IMR-90 (cell line): Measurements from ENCODE around the gene NEDD1. TPM values are rescaled to one million over a fixed set of nuclear protein-coding genes. Genes with fewer than 3 reads are reported as not detected.

Source experiments
- ATAC-seq: fragments of 200-7000 bp; cut with Tn5 transposase; 2 replicates; pipeline ENCODE4 v1.9.1; 2020; ENCODE audit warnings: low read depth, mild to moderate bottlenecking, moderate library complexity
- BruUV-seq: library from RNA; stranded (reverse); fragments of 400-500 nt; replicated peaks from 2 replicates; lab custom pipeline; 2021; lab: Mats Ljungman, UMichigan
- CTCF ChIA-PET: fragments of 300-600 bp; formaldehyde crosslinking; extraction: SDS; loops from one replicate; lab custom pipeline; 2021; ENCODE audit warnings: antibody characterized with exemption; lab: Yijun Ruan, JAX
- POLR2A ChIA-PET: fragments of 300-600 bp; sonication (Branson Sonifier 250); formaldehyde crosslinking; loops from one replicate; lab custom pipeline; 2022; ENCODE audit warnings: antibody characterized with exemption; ENCODE audit not compliant: unreplicated experiment; lab: Charles Lee
- DNase-seq: peaks from one replicate; pipeline ENCODE4 v3.0.0; 2013
- H2AFZ ChIP-seq: replicated peaks from 2 replicates; pipeline ENCODE3; 2013; ENCODE audit warnings: low read length, mild to moderate bottlenecking; ENCODE audit not compliant: poor library complexity
- H2AK5ac ChIP-seq: 2 replicates; pipeline ENCODE4 v1.6.1; 2013; ENCODE audit warnings: low read depth, low read length, inconsistent platforms
- H2AK9ac ChIP-seq: replicated peaks from 2 replicates; pipeline ENCODE3; 2013; ENCODE audit warnings: mild to moderate bottlenecking, low read depth, low read length, moderate library complexity; ENCODE audit not compliant: poor library complexity
- H2BK120ac ChIP-seq: 2 replicates; pipeline ENCODE4 v1.6.1; 2013; ENCODE audit warnings: low read depth, low read length, inconsistent platforms
- H2BK15ac ChIP-seq: 3 replicates; pipeline ENCODE4 v1.6.1; 2013; ENCODE audit warnings: low read depth, low read length, inconsistent platforms
- H2BK20ac ChIP-seq: 2 replicates; pipeline ENCODE4 v1.6.1; 2013; ENCODE audit warnings: low read depth, mild to moderate bottlenecking, inconsistent platforms, low read length, moderate library complexity
- H2BK5ac ChIP-seq: 2 replicates; pipeline ENCODE4 v1.6.1; 2013; ENCODE audit warnings: mild to moderate bottlenecking, low read depth, low read length, inconsistent platforms; ENCODE audit not compliant: poor library complexity, severe bottlenecking
- H3K14ac ChIP-seq: replicated peaks from 2 replicates; pipeline ENCODE4 v1.6.1; 2013; ENCODE audit warnings: low read depth, low read length, inconsistent platforms
- H3K18ac ChIP-seq: 2 replicates; pipeline ENCODE4 v1.6.1; 2013; ENCODE audit warnings: low read depth, low read length, control low read depth
- H3K23ac ChIP-seq: 2 replicates; pipeline ENCODE4 v1.6.1; 2013; ENCODE audit warnings: low read depth, low read length, inconsistent platforms
- H3K27ac ChIP-seq: 2 replicates; pipeline ENCODE4 v1.5.1; 2013; ENCODE audit warnings: mild to moderate bottlenecking, control low read depth, low read length; ENCODE audit not compliant: insufficient read depth
- H3K27me3 ChIP-seq: 2 replicates; pipeline ENCODE4 v1.6.1; 2013; ENCODE audit warnings: low read length; ENCODE audit not compliant: control insufficient read depth, insufficient read depth
- H3K36me3 ChIP-seq: 2 replicates; pipeline ENCODE4 v1.6.1; 2013; ENCODE audit warnings: low read length, mixed read lengths; ENCODE audit not compliant: control insufficient read depth, insufficient read depth
- H3K4ac ChIP-seq: 2 replicates; pipeline ENCODE4 v1.6.1; 2013; ENCODE audit warnings: low read depth, low read length, inconsistent platforms
- H3K4me1 ChIP-seq: 2 replicates; pipeline ENCODE4 v1.6.1; 2013; ENCODE audit warnings: low read length, mixed read lengths; ENCODE audit not compliant: control insufficient read depth, insufficient read depth
- H3K4me2 ChIP-seq: 2 replicates; pipeline ENCODE4 v1.6.1; 2013; ENCODE audit warnings: low read depth, mild to moderate bottlenecking, control low read depth, low read length, moderate library complexity
- H3K4me3 ChIP-seq: 2 replicates; pipeline ENCODE4 v1.5.1; 2013; ENCODE audit warnings: low read depth, mild to moderate bottlenecking, control low read depth, low read length, moderate library complexity; ENCODE audit not compliant: insufficient read depth
- H3K56ac ChIP-seq: 2 replicates; pipeline ENCODE4 v1.6.1; 2013; ENCODE audit warnings: low read length, inconsistent platforms; ENCODE audit not compliant: insufficient read depth; ENCODE audit errors: extremely low read depth
- H3K79me1 ChIP-seq, 2 experiments: 2 replicates each; pipeline ENCODE4 v1.6.1; 2013; ENCODE audit warnings: low read length in 2 of 2, inconsistent platforms in 1 of 2, low read depth in 1 of 2
- H3K9ac ChIP-seq: 2 replicates; pipeline ENCODE4 v1.6.1; 2013; ENCODE audit warnings: low read depth, low read length, control low read depth
- H3K9me1 ChIP-seq: 2 replicates; pipeline ENCODE4 v1.6.1; 2013; ENCODE audit warnings: low read length, inconsistent platforms; ENCODE audit not compliant: insufficient read depth
- H3K9me3 ChIP-seq: 2 replicates; pipeline ENCODE4 v1.6.1; 2013; ENCODE audit warnings: low read length; ENCODE audit not compliant: control insufficient read depth, insufficient read depth
- H4K20me1 ChIP-seq: 2 replicates; pipeline ENCODE4 v1.6.1; 2013; ENCODE audit warnings: low read length, inconsistent platforms; ENCODE audit not compliant: insufficient read depth
- H4K5ac ChIP-seq: 2 replicates; pipeline ENCODE4 v1.6.1; 2013; ENCODE audit warnings: mild to moderate bottlenecking, low read depth, low read length, control low read depth
- H4K8ac ChIP-seq, 2 experiments: 2 replicates each; pipeline ENCODE4 v1.6.1; 2013; ENCODE audit warnings: low read depth in 2 of 2, low read length in 2 of 2, control low read depth in 1 of 2, inconsistent platforms in 1 of 2
- H4K91ac ChIP-seq: 2 replicates; pipeline ENCODE4 v1.6.1; 2013; ENCODE audit warnings: low read depth, low read length, inconsistent platforms; ENCODE audit not compliant: insufficient read depth
- MAFK ChIP-seq: IDR thresholded peaks from 2 replicates; pipeline ENCODE4 v1.6.1; 2012; ENCODE audit warnings: low read depth, low read length, improper control_type of control experiment
- POLR2A ChIP-seq: IDR thresholded peaks from 2 replicates; pipeline ENCODE4 v1.6.1; 2012; ENCODE audit warnings: mild to moderate bottlenecking, low read depth, low read length
- RCOR1 ChIP-seq: IDR thresholded peaks from 2 replicates; pipeline ENCODE4 v1.6.1; 2012; ENCODE audit warnings: mild to moderate bottlenecking, low read length, improper control_type of control experiment; ENCODE audit not compliant: insufficient replicate concordance
- WGBS, 2 experiments: methylation state at CpG; one replicate each; pipeline versions ENCODE4 v1.1.5 to v1.1.7; 2013; ENCODE audit warnings: missing lambda C conversion rate in 2 of 2; ENCODE audit not compliant: insufficient read length in 1 of 2; ENCODE audit errors: extremely low coverage in 2 of 2; 5-methylcytosine and 5-hydroxymethylcytosine counted together
- dilution Hi-C: fragments of 300-500 bp; cut with HindIII; formaldehyde crosslinking; loops from one replicate; pipeline ENCODE4 v1.14.3; 2018; ENCODE audit warnings: low sequenced_read_pairs; ENCODE audit not compliant: unreplicated experiment
- in situ Hi-C: fragments of 300-500 bp; cut with MboI; formaldehyde crosslinking; loops from 3 replicates; pipeline ENCODE4 v1.14.3; 2019; ENCODE audit warnings: low sequenced_read_pairs, inconsistent platforms, mixed read lengths
- intact Hi-C: fragments of 100-400 bp; cut with micrococcal nuclease; formaldehyde crosslinking; loops from 2 replicates; pipeline ENCODE4 v1.10.0; 2022
- polyA plus RNA-seq, 3 experiments: library from polyadenylated mRNA; depleted of rRNA; stranded (reverse); fragments of >200 nt; gene quantifications; 2 replicates each; pipeline ENCODE4 v1.2.3, GENCODE V29; 2012; ENCODE audit warnings: low replicate concordance in 1 of 3
- total RNA-seq: library from RNA; depleted of rRNA; stranded (reverse); fragments of >200 nt; gene quantifications from 2 replicates; pipeline ENCODE4 v1.2.3, GENCODE V29; 2012
- TF ChIP-seq, protein P1 (sequence below): fragments of 150-350 bp; IDR thresholded peaks from 2 replicates; pipeline ENCODE4 v1.6.1; 2016; ENCODE audit warnings: low read depth, mild to moderate bottlenecking, low read length, moderate library complexity, borderline replicate concordance
- TF ChIP-seq, protein P2 (sequence below): fragments of 150-350 bp; IDR thresholded peaks from 2 replicates; pipeline ENCODE4 v1.6.1; 2017; ENCODE audit warnings: mild to moderate bottlenecking, antibody characterized with exemption, low read length, low read depth

Gene NEDD1
- total and polyA plus RNA-seq, 2 of the 4 experiments (the other 2 are of a cell fraction), result 10.0 to 48.0 TPM

DNA sequence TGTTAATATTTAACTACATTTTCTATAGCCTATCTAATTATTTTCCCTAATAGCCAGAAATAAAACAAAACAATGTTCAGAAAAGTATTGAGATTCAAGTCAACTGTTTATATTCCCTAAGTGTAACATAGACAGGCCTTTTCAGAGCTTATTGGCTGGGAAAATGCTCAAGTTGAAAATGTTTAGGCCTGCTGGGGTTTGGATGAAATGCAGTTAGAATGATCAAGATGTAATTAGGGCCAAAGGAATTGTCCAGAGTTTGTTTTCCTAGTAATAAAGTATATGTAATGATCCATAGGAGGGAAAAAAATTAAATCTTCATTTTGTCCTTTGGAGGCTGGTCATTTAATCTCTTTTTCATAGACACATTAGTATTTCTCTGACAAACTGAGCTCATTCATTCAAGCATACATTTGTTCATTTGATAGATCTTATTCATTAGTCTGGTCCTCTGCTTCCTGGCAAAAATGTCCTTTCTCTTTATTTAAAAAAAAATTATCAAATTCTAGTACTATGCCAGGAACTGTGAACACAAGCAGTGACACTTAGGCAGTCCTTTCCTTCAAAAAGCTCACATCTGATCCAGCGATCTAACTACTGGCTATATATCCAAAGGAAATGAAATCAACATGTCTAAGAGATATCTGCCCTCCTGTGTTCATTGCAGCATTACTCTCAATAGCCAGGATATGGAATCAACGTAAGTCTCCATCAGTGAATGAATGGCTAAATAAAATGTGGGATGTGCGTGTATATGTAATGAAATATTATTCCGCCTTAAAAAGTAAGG, 40.1 kb upstream of the NEDD1 start:
- Histone ChIP-seq H4K8ac (no peak overlapping the region), H2AFZ (no peak overlapping the region), H2BK15ac (no peak overlapping the region), H3K4me2 (no peak overlapping the region), H3K14ac (no peak overlapping the region), H3K4me3 (no peak overlapping the region), H3K18ac (no peak overlapping the region), H3K9ac (no peak overlapping the region), H3K23ac (no peak overlapping the region), H4K5ac (no peak overlapping the region), H3K4ac (no peak overlapping the region), H3K9me3 (no peaks in the 10 kb centered on the region), H4K20me1 (no peaks in the 10 kb centered on the region), H2BK5ac (no peak overlapping the region), H3K27ac (no peak overlapping the region), H3K4me1 (no peaks in the 10 kb centered on the region), H3K27me3 (no peaks in the 10 kb centered on the region), H3K79me1 (no peaks in the 10 kb centered on the region), H3K36me3 (no peaks in the 10 kb centered on the region), H2BK120ac (no peak overlapping the region), H4K91ac (no peak overlapping the region), H2AK9ac (no peak overlapping the region), H2BK20ac (no peak overlapping the region), H2AK5ac (no peak overlapping the region), H3K9me1 (no peaks in the 10 kb centered on the region), H3K56ac (no peak overlapping the region)
- ATAC-seq, result no peak
- ChIA-PET POLR2A (no interaction called here), CTCF (interaction anchor here (0.6 kb wide), 1 partner anchor 186 kb away, joined by 3 read pairs; no protein-coding TSS in a partner anchor)
- no CpG with 5 or more reads among the region's 4 CpGs for WGBS, 2 experiments
- in situ Hi-C loops, result no loop called here
- DNase-seq, result no peak
- no TSS peak for BruUV-seq
- TF ChIP-seq RCOR1, result no peak
- TF ChIP-seq MAFK, result no peak
- no peak for TF ChIP-seq POLR2A
- TF ChIP-seq, protein P1, sequence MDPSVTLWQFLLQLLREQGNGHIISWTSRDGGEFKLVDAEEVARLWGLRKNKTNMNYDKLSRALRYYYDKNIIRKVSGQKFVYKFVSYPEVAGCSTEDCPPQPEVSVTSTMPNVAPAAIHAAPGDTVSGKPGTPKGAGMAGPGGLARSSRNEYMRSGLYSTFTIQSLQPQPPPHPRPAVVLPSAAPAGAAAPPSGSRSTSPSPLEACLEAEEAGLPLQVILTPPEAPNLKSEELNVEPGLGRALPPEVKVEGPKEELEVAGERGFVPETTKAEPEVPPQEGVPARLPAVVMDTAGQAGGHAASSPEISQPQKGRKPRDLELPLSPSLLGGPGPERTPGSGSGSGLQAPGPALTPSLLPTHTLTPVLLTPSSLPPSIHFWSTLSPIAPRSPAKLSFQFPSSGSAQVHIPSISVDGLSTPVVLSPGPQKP, result no peak
- TF ChIP-seq, protein P2, sequence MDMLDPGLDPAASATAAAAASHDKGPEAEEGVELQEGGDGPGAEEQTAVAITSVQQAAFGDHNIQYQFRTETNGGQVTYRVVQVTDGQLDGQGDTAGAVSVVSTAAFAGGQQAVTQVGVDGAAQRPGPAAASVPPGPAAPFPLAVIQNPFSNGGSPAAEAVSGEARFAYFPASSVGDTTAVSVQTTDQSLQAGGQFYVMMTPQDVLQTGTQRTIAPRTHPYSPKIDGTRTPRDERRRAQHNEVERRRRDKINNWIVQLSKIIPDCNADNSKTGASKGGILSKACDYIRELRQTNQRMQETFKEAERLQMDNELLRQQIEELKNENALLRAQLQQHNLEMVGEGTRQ, result no peak
- dilution Hi-C loops, result no loop called here
- intact Hi-C loops, result no loop called here
